ENCODE measurements around the gene APOL4. TPM values are rescaled to one million over a fixed set of nuclear protein-coding genes. Genes with fewer than 3 reads are reported as not detected.
"Not testable (repeated sequence)": the region's sequence is repeated elsewhere in the genome, so short reads cannot be mapped to it uniquely, and the experiment has no call there.

APOL4 gene
- total RNA-seq, 4 donors from 2014 or later: 3.3 to 7.9 (median 6.4) TPM

DNA sequence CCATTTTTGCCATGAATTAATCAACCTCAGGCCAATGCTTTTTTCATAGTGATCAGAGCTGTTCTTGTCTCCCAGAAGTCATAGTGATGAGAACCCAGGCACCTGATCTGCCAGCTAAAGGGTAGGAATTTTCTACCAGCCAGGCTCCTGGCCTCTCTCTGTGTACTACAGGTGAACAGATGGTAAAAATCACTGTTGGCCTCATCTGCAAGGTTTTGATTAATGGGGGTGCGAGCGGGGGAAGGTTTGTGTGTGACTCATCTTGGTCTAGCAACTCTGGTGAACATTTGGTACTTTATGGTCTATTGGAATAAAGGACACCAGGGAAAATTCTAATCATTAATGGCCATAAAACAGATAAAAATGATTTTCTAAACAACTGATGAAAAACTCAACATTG, 14.4 kb upstream of the APOL4 start:
- H3K4me3 ChIP-seq: no peak overlapping the region
- no peaks in the 10 kb centered on the region for H3K36me3 ChIP-seq
- H3K4me1 ChIP-seq: peaks cover 11% of the 10 kb centered on the region
- WGBS: 68% methylated on average over 2 of the region's 2 CpGs
- no peak for DNase-seq (ENCODE audit: low spot score in 2 of 2)
- no peak for TF ChIP-seq POLR2AphosphoS5 (IDR thresholded peaks at IDR 0.05)
- TF ChIP-seq POLR2A (IDR thresholded peaks at IDR 0.05): no peak
- TF ChIP-seq, protein P1, sequence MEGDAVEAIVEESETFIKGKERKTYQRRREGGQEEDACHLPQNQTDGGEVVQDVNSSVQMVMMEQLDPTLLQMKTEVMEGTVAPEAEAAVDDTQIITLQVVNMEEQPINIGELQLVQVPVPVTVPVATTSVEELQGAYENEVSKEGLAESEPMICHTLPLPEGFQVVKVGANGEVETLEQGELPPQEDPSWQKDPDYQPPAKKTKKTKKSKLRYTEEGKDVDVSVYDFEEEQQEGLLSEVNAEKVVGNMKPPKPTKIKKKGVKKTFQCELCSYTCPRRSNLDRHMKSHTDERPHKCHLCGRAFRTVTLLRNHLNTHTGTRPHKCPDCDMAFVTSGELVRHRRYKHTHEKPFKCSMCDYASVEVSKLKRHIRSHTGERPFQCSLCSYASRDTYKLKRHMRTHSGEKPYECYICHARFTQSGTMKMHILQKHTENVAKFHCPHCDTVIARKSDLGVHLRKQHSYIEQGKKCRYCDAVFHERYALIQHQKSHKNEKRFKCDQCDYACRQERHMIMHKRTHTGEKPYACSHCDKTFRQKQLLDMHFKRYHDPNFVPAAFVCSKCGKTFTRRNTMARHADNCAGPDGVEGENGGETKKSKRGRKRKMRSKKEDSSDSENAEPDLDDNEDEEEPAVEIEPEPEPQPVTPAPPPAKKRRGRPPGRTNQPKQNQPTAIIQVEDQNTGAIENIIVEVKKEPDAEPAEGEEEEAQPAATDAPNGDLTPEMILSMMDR (IDR thresholded peaks at IDR 0.05): no peak
- no peak for TF ChIP-seq EP300 (IDR thresholded peaks at IDR 0.05)
- no peak overlapping the region for H3K27ac ChIP-seq
- H3K9me3 ChIP-seq: no peaks in the 10 kb centered on the region
- H3K27me3 ChIP-seq: no peaks in the 10 kb centered on the region

DNA sequence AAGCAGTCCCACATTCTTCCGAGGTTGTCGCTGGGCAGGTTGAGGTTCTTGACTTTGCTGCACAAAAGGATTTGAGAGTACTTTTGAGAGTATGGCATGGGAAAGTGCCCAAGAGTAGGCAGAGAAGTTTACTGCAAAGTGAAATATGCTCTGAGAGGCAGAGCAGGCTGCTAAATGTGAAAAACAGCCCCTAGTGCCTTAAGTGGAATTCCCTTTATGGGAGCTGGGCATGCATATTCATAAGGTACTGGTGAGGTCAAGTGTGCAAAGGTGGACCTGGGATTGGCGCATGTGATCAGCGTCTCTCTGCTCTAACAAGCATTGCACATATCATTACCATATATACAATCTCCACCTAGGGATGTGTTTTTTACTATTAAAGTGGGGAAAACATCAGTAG, 12.0 kb upstream of the APOL4 start:
- Histone ChIP-seq H3K36me3 (no peaks in the 10 kb centered on the region), H3K27ac (no peak overlapping the region), H3K9me3 (no peaks in the 10 kb centered on the region), H3K27me3 (no peaks in the 10 kb centered on the region), H3K4me3 (no peak overlapping the region), H3K4me1 (no peaks in the 10 kb centered on the region)
- no peak for DNase-seq (ENCODE audit: low spot score in 2 of 2)
- 94% methylated on average over 4 of the region's 4 CpGs for WGBS
- no peak for TF ChIP-seq EP300 (IDR thresholded peaks at IDR 0.05)
- no peak for TF ChIP-seq POLR2AphosphoS5 (IDR thresholded peaks at IDR 0.05)
- TF ChIP-seq, protein P1 (IDR thresholded peaks at IDR 0.05): no peak
- no peak for TF ChIP-seq POLR2A (IDR thresholded peaks at IDR 0.05)

DNA sequence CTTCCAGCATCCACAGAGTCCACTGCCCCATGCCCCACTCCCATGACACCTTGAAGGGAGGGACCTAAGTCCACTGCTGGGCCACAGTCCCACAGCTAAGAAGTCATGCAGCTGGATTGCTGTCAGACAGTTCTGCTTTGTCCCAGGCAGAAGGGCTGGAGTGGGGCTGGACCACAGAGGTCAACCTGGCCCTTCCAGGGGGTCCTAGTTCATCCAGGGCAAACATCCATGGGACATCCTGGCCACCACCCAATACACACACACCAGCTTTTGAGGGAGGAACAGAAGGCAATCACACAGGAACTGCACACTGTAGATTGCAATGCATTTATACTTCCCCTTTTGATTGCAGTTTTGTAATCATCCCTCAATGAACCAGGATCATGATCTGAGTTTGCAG, 11.3 kb upstream of the APOL4 start:
- Histone ChIP-seq H3K9me3 (no peaks in the 10 kb centered on the region), H3K4me1 (no peaks in the 10 kb centered on the region), H3K4me3 (no peak overlapping the region), H3K27me3 (no peaks in the 10 kb centered on the region), H3K27ac (no peak overlapping the region), H3K36me3 (no peaks in the 10 kb centered on the region)
- DNase-seq (ENCODE audit: low spot score in 2 of 2): no peak
- TF ChIP-seq POLR2AphosphoS5 (IDR thresholded peaks at IDR 0.05) (no peak), POLR2A (IDR thresholded peaks at IDR 0.05) (no peak), EP300 (IDR thresholded peaks at IDR 0.05) (no peak)
- TF ChIP-seq, protein P1 (IDR thresholded peaks at IDR 0.05): no peak

DNA sequence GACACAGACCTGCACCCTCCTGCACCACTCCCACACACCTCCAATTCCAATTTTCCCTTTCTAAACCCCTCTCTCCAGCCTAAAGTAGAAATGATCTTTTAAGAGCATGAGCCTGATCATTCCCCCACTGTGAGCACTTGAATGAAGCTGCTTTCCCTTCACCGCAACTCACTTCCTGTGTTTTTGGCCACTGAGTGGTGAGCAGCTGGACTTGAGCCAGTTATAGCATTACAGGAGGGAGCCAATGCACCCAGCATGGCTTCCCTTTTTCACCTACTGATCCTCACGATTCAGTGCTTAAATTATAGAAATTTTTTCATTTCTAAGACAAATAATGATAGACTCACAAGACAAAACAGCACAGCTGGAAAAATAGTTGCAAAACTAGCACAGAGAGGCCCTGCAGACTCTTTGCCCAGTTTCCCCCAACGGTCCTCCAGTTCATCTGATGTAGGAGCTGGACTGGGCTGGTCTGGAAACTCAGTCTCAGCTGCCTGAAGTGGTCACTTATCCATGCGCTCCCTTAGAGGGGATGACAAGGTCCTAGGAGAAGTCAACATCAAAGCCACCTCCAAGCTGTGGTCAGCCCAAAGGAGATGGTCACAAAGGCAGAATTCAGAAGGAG, 9.7 kb upstream of the APOL4 start:
- no peaks in the 10 kb centered on the region for H3K9me3 ChIP-seq
- H3K4me3 ChIP-seq: no peak overlapping the region
- no peaks in the 10 kb centered on the region for H3K36me3 ChIP-seq
- H3K27me3 ChIP-seq: no peaks in the 10 kb centered on the region
- no peaks in the 10 kb centered on the region for H3K4me1 ChIP-seq
- DNase-seq (ENCODE audit: low spot score in 2 of 2): no peak
- 67% methylated on average over 4 of the region's 4 CpGs for WGBS
- H3K27ac ChIP-seq: no peak overlapping the region
- TF ChIP-seq, protein P1 (IDR thresholded peaks at IDR 0.05): no peak
- no peak for TF ChIP-seq POLR2AphosphoS5 (IDR thresholded peaks at IDR 0.05)
- no peak for TF ChIP-seq EP300 (IDR thresholded peaks at IDR 0.05)
- no peak for TF ChIP-seq POLR2A (IDR thresholded peaks at IDR 0.05)

DNA sequence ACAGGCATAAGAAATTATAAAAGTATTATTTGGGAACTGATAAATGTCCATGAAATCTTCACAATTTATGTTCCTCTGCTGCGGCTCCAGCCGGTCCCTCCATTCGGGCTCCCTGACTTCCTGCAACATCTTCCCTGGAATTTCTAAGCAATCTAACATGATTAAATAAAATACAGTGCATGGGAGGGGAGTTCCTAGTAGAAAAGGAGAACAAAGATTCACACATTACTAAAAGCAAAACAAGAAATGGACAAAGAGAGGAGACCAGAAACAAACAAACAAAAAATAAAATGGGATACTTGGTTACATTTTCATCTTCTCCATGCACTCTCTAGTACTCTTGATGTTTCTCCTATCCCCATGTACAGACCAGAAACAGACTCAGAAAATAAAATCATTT, 8.6 kb upstream of the APOL4 start:
- no peak for TF ChIP-seq POLR2A (IDR thresholded peaks at IDR 0.05)
- Histone ChIP-seq H3K36me3 (no peaks in the 10 kb centered on the region), H3K27ac (no peak overlapping the region), H3K4me3 (no peak overlapping the region), H3K4me1 (no peaks in the 10 kb centered on the region), H3K27me3 (no peaks in the 10 kb centered on the region), H3K9me3 (no peaks in the 10 kb centered on the region)
- WGBS: 87% methylated on average over 3 of the region's 3 CpGs
- DNase-seq (ENCODE audit: low spot score in 2 of 2): no peak

DNA sequence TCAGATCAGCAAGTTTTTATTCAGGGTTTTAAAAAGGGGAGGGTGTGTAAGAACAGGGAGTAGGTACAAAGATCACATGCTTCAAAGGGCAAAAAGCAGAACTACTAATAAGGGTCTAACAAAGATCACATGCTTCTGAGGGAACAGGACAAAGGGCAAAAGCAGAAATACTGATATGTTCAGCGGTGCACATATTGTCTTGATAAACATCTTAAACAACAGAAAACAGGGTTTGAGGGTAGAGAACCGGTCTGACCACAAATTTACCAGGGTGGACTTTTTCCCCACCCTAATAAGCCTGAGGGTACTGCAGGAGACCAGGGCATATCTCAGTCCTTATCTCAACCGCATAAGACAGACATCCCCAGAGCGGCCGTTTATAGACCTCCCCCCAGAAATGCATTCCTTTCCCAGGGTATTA, 7.9 kb upstream of the APOL4 start:
- not testable (repeated sequence) for H3K36me3 ChIP-seq; H3K27ac ChIP-seq; H3K9me3 ChIP-seq; H3K4me1 ChIP-seq; DNase-seq (ENCODE audit: low spot score in 2 of 2); H3K27me3 ChIP-seq; H3K4me3 ChIP-seq
- 52% methylated on average over 5 of the region's 5 CpGs for WGBS
